A549 (cell line): ENCODE results near the gene RAPH1. TPM values are rescaled to one million over a fixed set of nuclear protein-coding genes. Genes with fewer than 3 reads are reported as not detected.

Source experiments
- ATAC-seq, 2 experiments: fragments of 200-7000 bp in 1 of 2; fragments of >200 bp in 1 of 2; cut with Nextera tagmentation in 1 of 2; cut with Tn5 transposase in 1 of 2; 3 replicates each; pipeline versions ENCODE4 v1.8.0 to v1.9.1; 2018 to 2020; ENCODE audit warnings: mild to moderate bottlenecking in 1 of 2, moderate library complexity in 1 of 2
- CTCF ChIA-PET: fragments of 300-600 bp; sonication (Branson Sonifier 250); formaldehyde crosslinking; extraction: SDS; loops from one replicate; lab custom pipeline; 2021; ENCODE audit warnings: antibody characterized with exemption, inconsistent platforms; lab: Yijun Ruan, JAX
- POLR2A ChIA-PET: fragments of 350-600 bp; formaldehyde crosslinking; extraction: SDS; loops from one replicate; lab custom pipeline; 2021; ENCODE audit warnings: antibody characterized with exemption, inconsistent platforms; lab: Yijun Ruan, JAX
- DNase-seq, 2 experiments: peaks; one replicate each; pipeline versions ENCODE4 v3.0.0 to v3.0.0-alpha.2; 2011 to 2016; ENCODE audit warnings: low read depth in 1 of 2, low spot score in 1 of 2
- FAIRE-seq: peaks from 2 replicates; lab custom pipeline; 2011; peaks lifted over from hg19 to GRCh38; lab: Jason Lieb, UNC
- H3K27ac ChIP-seq, 2 experiments: fragments of >200 bp; sonication (Bioruptor Twin); formaldehyde crosslinking; 3 replicates each; pipeline ENCODE4 v1.5.1; 2016 to 2017
- H3K4me1 ChIP-seq: fragments of >200 bp; sonication (Bioruptor Twin); formaldehyde crosslinking; 3 replicates; pipeline ENCODE4 v1.6.1; 2016
- H3K4me2 ChIP-seq: fragments of >200 bp; sonication (Bioruptor Twin); formaldehyde crosslinking; 3 replicates; pipeline ENCODE4 v1.6.1; 2016
- H3K4me3 ChIP-seq: fragments of >200 bp; sonication (Bioruptor Twin); formaldehyde crosslinking; 3 replicates; pipeline ENCODE4 v1.5.1; 2016
- H3K9me3 ChIP-seq: fragments of >200 bp; sonication (Bioruptor Twin); formaldehyde crosslinking; 3 replicates; pipeline ENCODE4 v1.6.1; 2016
- CBX2 ChIP-seq: fragments of 200-600 bp; sonication (generic); IDR thresholded peaks from 2 replicates; pipeline ENCODE4 v1.6.1; 2016; ENCODE audit warnings: low read depth, mild to moderate bottlenecking, borderline replicate concordance
- CEBPB ChIP-seq, 2 experiments: fragments of >200 bp in 1 of 2; sonication (Bioruptor Twin) in 1 of 2; formaldehyde crosslinking in 1 of 2; IDR thresholded peaks; 2 replicates each; pipeline ENCODE4 v1.6.1; 2012 to 2016
- CHD2 ChIP-seq: fragments of 150-350 bp; IDR thresholded peaks from 2 replicates; pipeline ENCODE4 v1.6.1; 2014; ENCODE audit warnings: low read length; ENCODE audit not compliant: partially characterized antibody
- CHD4 ChIP-seq: fragments of 200-600 bp; sonication (generic); IDR thresholded peaks from 2 replicates; pipeline ENCODE4 v1.6.1; 2016; ENCODE audit warnings: antibody characterized with exemption, mild to moderate bottlenecking, borderline replicate concordance
- EHF ChIP-seq: fragments of 250-450 bp; sonication (Bioruptor Pico); IDR thresholded peaks from 2 replicates; pipeline ENCODE4 v1.5.0; 2020; ENCODE audit warnings: mild to moderate bottlenecking
- GATA3 ChIP-seq: IDR thresholded peaks from 2 replicates; pipeline ENCODE4 v1.6.1; 2012; ENCODE audit warnings: borderline replicate concordance
- HOXA7 ChIP-seq: fragments of 250-450 bp; sonication (Bioruptor Pico); IDR thresholded peaks from 2 replicates; pipeline ENCODE4 v1.5.0; 2020; ENCODE audit warnings: mild to moderate bottlenecking, moderate library complexity
- HOXB13 ChIP-seq: fragments of 250-450 bp; sonication (Bioruptor Pico); IDR thresholded peaks from 2 replicates; pipeline ENCODE4 v1.5.0; 2020; ENCODE audit warnings: low read depth, mild to moderate bottlenecking, moderate library complexity
- HOXB5 ChIP-seq: fragments of 250-450 bp; sonication (Bioruptor Pico); IDR thresholded peaks from 2 replicates; pipeline ENCODE4 v1.5.0; 2020; ENCODE audit warnings: mild to moderate bottlenecking, moderate library complexity
- JUN ChIP-seq, 2 experiments: fragments of >200 bp; sonication (Bioruptor Twin); formaldehyde crosslinking; IDR thresholded peaks; 2 replicates in 1 of 2; 3 replicates in 1 of 2; pipeline ENCODE4 v1.6.1; 2016 to 2017
- KDM1A ChIP-seq: fragments of 200-600 bp; sonication (generic); IDR thresholded peaks from 2 replicates; pipeline ENCODE4 v1.6.1; 2016; ENCODE audit warnings: low read depth, mild to moderate bottlenecking
- KDM5A ChIP-seq: fragments of 200-600 bp; sonication (generic); IDR thresholded peaks from 2 replicates; pipeline ENCODE4 v1.6.1; 2016; ENCODE audit warnings: antibody characterized with exemption, mild to moderate bottlenecking
- MAZ ChIP-seq: fragments of 150-350 bp; IDR thresholded peaks from 2 replicates; pipeline ENCODE4 v1.6.1; 2014; ENCODE audit warnings: antibody characterized with exemption, low read depth, low read length, borderline replicate concordance
- MYC ChIP-seq: IDR thresholded peaks from 2 replicates; pipeline ENCODE4 v1.6.1; 2012; ENCODE audit warnings: mild to moderate bottlenecking, inconsistent platforms, low read length, improper control_type of control experiment, borderline replicate concordance
- NFE2L2 ChIP-seq: fragments of 150-350 bp; conservative IDR thresholded peaks from 2 replicates; pipeline ENCODE4 v1.6.1; 2014; ENCODE audit warnings: low read length
- PHF8 ChIP-seq: fragments of 200-600 bp; sonication (generic); IDR thresholded peaks from 2 replicates; pipeline ENCODE4 v1.6.1; 2016; ENCODE audit warnings: low read depth, mild to moderate bottlenecking, antibody characterized with exemption, moderate library complexity, borderline replicate concordance
- POLR2AphosphoS2 ChIP-seq: conservative IDR thresholded peaks from 2 replicates; pipeline ENCODE4 v1.6.1; 2012; ENCODE audit warnings: low read length, improper control_type of control experiment, inconsistent platforms
- RARB ChIP-seq: fragments of 250-450 bp; sonication (Bioruptor Pico); IDR thresholded peaks from 2 replicates; pipeline ENCODE4 v1.8.0; 2021; ENCODE audit warnings: mild to moderate bottlenecking, moderate library complexity
- RCOR1 ChIP-seq: fragments of 150-350 bp; IDR thresholded peaks from 2 replicates; pipeline ENCODE4 v1.6.1; 2014; ENCODE audit warnings: antibody characterized with exemption, low read length, low read depth
- RNF2 ChIP-seq: fragments of 200-600 bp; sonication (generic); IDR thresholded peaks from 2 replicates; pipeline ENCODE4 v1.6.1; 2016; ENCODE audit warnings: low read depth, mild to moderate bottlenecking, antibody characterized with exemption, moderate library complexity, borderline replicate concordance
- TFCP2L1 ChIP-seq: fragments of 250-450 bp; sonication (Bioruptor Pico); IDR thresholded peaks from 2 replicates; pipeline ENCODE4 v1.5.0; 2021; ENCODE audit warnings: mild to moderate bottlenecking
- ZC3H11A ChIP-seq: fragments of 450-650 bp; IDR thresholded peaks from 2 replicates; pipeline ENCODE4 v1.6.1; 2014; ENCODE audit warnings: antibody characterized with exemption, mild to moderate bottlenecking
- ZFP36 ChIP-seq: fragments of 450-650 bp; IDR thresholded peaks from 2 replicates; pipeline ENCODE4 v1.6.1; 2014; ENCODE audit warnings: borderline replicate concordance; ENCODE audit not compliant: partially characterized antibody
- WGBS: methylation state at CpG from one replicate; pipeline ENCODE4 v1.1.6; 2017; ENCODE audit errors: missing lambda C conversion rate; 5-methylcytosine and 5-hydroxymethylcytosine counted together
- polyA plus RNA-seq, 4 experiments: library from polyadenylated mRNA; depleted of rRNA in 3 of 4; stranded (reverse); fragments of >200 nt; fragmentation: RNase III in 1 of 4; extraction: RNeasy Plus Mini Kit Qiagen cat#74134 plus additional on column Dnase treatment in 1 of 4; gene quantifications; 2 replicates in 3 of 4; 3 replicates in 1 of 4; pipeline ENCODE4 v1.2.3, GENCODE V29; 2011 to 2017
- TF ChIP-seq, protein P1 (sequence below): fragments of >200 bp; sonication (Bioruptor Twin); formaldehyde crosslinking; IDR thresholded peaks from 3 replicates; pipeline ENCODE4 v1.6.1; 2016
- TF ChIP-seq, protein P2 (sequence below): IDR thresholded peaks from 2 replicates; pipeline ENCODE4 v1.6.1; 2012
- TF ChIP-seq, protein P3 (sequence below): fragments of 450-650 bp; IDR thresholded peaks from 2 replicates; pipeline ENCODE4 v1.6.1; 2014; ENCODE audit warnings: antibody characterized with exemption
- TF ChIP-seq, protein P4 (sequence below): fragments of 200-600 bp; sonication (generic); IDR thresholded peaks from 2 replicates; pipeline ENCODE4 v1.6.1; 2016; ENCODE audit warnings: antibody characterized with exemption, mild to moderate bottlenecking, moderate library complexity
- TF ChIP-seq, protein P5 (sequence below): IDR thresholded peaks from 2 replicates; pipeline ENCODE4 v1.6.1; 2012; ENCODE audit warnings: low read depth, borderline replicate concordance

Gene RAPH1
- polyA plus RNA-seq, 2 of the 4 experiments (the other 2 are of a cell fraction), result 6.3 to 7.3 TPM

DNA sequence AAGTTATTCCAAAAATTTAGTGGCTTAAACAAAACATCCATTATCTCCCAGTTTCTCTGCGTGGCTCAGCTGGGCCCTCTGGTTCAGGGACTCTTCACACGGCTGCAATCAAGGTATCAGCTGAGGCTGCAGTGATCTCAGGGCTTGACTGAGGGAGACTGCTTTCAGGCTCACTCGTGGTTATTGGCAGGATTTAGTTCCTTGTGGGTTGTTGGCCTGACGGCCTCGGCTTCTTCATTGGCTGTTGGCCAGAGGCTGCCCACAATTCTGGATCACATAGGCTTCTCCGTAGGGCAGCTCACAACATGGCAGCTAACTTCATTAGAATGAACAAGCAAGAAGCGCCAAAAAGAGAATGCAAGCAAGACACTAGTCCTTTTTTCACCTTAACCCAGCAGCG is 116.8 kb downstream of the RAPH1 start:
- ATAC-seq, result no peak
- 88% methylated on average over 8 of the region's 8 CpGs for WGBS
- CTCF ChIA-PET, result interaction anchor here (0.8 to 1.7 kb wide), 2 partner anchors 11 to 88 kb away, joined by 3 to 4 read pairs; no protein-coding TSS in a partner anchor

DNA sequence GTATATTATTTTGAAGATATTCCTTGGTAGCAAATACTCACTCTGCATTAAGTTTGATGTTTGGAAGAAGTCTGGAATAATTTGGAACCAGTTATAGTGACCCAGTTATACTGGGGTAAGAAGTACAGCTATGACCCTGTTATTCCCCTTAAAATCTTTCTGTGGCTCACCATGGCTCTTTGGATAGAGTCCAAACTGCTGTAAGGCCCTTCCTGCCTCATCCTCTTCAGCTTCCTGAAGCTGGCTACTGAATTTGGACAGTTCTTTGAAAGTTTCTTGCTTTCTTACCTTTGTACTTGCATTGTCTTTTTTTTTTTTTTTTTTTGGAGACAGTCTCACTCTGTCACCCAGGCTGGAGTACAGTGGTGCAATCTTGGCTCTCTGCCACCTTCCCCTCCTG is 121.3 kb downstream of the RAPH1 start:
- ChIA-PET POLR2A (no interaction called here), CTCF (interaction anchor here (1.8 kb wide), 1 partner anchor 40 kb away, joined by 7 read pairs; no protein-coding TSS in a partner anchor)
- DNase-seq (no peak), FAIRE-seq (no peak), ATAC-seq (no peak)
- no peak overlapping the region for H3K4me3 ChIP-seq
- no peak overlapping the region for H3K27ac ChIP-seq
- H3K4me1 ChIP-seq, result peaks cover 20% of the 10 kb centered on the region; the same call in 1 of the 3 replicates
- no peaks in the 10 kb centered on the region for H3K9me3 ChIP-seq
- TF ChIP-seq, protein P1, sequence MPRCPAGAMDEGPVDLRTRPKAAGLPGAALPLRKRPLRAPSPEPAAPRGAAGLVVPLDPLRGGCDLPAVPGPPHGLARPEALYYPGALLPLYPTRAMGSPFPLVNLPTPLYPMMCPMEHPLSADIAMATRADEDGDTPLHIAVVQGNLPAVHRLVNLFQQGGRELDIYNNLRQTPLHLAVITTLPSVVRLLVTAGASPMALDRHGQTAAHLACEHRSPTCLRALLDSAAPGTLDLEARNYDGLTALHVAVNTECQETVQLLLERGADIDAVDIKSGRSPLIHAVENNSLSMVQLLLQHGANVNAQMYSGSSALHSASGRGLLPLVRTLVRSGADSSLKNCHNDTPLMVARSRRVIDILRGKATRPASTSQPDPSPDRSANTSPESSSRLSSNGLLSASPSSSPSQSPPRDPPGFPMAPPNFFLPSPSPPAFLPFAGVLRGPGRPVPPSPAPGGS, result no peak
- TF ChIP-seq POLR2AphosphoS2 (no peak), RNF2 (no peak), CHD2 (no peak), RARB (no peak), GATA3 (no peak), KDM1A (no peak), MAZ (no peak), HOXB5 (CRISPR knock-in tag) (no peak), CHD4 (no peak), ZFP36 (no peak), KDM5A (no peak), CEBPB (IDR thresholded peaks at IDR 0.05) (no peak)
- TF ChIP-seq, protein P2, sequence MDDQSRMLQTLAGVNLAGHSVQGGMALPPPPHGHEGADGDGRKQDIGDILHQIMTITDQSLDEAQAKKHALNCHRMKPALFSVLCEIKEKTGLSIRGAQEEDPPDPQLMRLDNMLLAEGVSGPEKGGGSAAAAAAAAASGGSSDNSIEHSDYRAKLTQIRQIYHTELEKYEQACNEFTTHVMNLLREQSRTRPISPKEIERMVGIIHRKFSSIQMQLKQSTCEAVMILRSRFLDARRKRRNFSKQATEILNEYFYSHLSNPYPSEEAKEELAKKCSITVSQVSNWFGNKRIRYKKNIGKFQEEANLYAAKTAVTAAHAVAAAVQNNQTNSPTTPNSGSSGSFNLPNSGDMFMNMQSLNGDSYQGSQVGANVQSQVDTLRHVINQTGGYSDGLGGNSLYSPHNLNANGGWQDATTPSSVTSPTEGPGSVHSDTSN, result no peak
- TF ChIP-seq, protein P3, sequence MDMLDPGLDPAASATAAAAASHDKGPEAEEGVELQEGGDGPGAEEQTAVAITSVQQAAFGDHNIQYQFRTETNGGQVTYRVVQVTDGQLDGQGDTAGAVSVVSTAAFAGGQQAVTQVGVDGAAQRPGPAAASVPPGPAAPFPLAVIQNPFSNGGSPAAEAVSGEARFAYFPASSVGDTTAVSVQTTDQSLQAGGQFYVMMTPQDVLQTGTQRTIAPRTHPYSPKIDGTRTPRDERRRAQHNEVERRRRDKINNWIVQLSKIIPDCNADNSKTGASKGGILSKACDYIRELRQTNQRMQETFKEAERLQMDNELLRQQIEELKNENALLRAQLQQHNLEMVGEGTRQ, result no peak
- TF ChIP-seq, protein P4, sequence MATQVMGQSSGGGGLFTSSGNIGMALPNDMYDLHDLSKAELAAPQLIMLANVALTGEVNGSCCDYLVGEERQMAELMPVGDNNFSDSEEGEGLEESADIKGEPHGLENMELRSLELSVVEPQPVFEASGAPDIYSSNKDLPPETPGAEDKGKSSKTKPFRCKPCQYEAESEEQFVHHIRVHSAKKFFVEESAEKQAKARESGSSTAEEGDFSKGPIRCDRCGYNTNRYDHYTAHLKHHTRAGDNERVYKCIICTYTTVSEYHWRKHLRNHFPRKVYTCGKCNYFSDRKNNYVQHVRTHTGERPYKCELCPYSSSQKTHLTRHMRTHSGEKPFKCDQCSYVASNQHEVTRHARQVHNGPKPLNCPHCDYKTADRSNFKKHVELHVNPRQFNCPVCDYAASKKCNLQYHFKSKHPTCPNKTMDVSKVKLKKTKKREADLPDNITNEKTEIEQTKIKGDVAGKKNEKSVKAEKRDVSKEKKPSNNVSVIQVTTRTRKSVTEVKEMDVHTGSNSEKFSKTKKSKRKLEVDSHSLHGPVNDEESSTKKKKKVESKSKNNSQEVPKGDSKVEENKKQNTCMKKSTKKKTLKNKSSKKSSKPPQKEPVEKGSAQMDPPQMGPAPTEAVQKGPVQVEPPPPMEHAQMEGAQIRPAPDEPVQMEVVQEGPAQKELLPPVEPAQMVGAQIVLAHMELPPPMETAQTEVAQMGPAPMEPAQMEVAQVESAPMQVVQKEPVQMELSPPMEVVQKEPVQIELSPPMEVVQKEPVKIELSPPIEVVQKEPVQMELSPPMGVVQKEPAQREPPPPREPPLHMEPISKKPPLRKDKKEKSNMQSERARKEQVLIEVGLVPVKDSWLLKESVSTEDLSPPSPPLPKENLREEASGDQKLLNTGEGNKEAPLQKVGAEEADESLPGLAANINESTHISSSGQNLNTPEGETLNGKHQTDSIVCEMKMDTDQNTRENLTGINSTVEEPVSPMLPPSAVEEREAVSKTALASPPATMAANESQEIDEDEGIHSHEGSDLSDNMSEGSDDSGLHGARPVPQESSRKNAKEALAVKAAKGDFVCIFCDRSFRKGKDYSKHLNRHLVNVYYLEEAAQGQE, result no peak
- no peak overlapping the region for H3K4me2 ChIP-seq

More for the DNA sequence above, 116.8 kb downstream of the RAPH1 start:
- H3K4me1 ChIP-seq, result 0 out of 3 replicates have a peak, but pooled peaks cover 6% of the 10 kb centered on the region
- H3K27ac ChIP-seq, result no peak overlapping the region
- POLR2A ChIA-PET, result no interaction called here
- TF ChIP-seq, protein P1, result no peak
- TF ChIP-seq MYC, result no peak
- TF ChIP-seq EHF (CRISPR knock-in tag), result no peak
- no peak for TF ChIP-seq HOXB13 (CRISPR knock-in tag)
- no peak for TF ChIP-seq NFE2L2
- TF ChIP-seq PHF8, result no peak
- TF ChIP-seq JUN (IDR thresholded peaks at IDR 0.05), result no peak
- no peak for TF ChIP-seq CHD4
- no peak for TF ChIP-seq CBX2
- TF ChIP-seq RCOR1, result no peak
- no peak for TF ChIP-seq CHD2
- no peak for TF ChIP-seq TFCP2L1 (CRISPR knock-in tag)
- no peak for TF ChIP-seq HOXA7 (CRISPR knock-in tag)
- TF ChIP-seq, protein P5, sequence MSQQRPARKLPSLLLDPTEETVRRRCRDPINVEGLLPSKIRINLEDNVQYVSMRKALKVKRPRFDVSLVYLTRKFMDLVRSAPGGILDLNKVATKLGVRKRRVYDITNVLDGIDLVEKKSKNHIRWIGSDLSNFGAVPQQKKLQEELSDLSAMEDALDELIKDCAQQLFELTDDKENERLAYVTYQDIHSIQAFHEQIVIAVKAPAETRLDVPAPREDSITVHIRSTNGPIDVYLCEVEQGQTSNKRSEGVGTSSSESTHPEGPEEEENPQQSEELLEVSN, result no peak
- no peak for TF ChIP-seq ZC3H11A
- DNase-seq, result no peak
- no peak for FAIRE-seq
- no peak overlapping the region for H3K4me2 ChIP-seq
- H3K9me3 ChIP-seq, result no peaks in the 10 kb centered on the region
- H3K4me3 ChIP-seq, result no peak overlapping the region
